Measurements from ENCODE around the gene LRP1B. TPM values are rescaled to one million over a fixed set of nuclear protein-coding genes. Genes with fewer than 3 reads are reported as not detected.

The LRP1B gene
- total and polyA plus RNA-seq, 4 donors, result 0.01 to 0.84 (median 0.17) TPM

- Histone ChIP-seq H3K4me1 (ENCODE audit: control insufficient read depth in 4 of 4, insufficient read depth in 4 of 4, low read length in 3 of 4) (no peaks in the 10 kb centered on the region), H3K36me3 (ENCODE audit: control insufficient read depth in 4 of 4, insufficient read depth in 3 of 4, low read depth in 1 of 4, low read length in 3 of 4) (no peaks in the 10 kb centered on the region), H3K9ac (ENCODE audit: low read depth in 1 of 2, low read length in 2 of 2) (no peak overlapping the region), H3K27ac (ENCODE audit: low read depth in 1 of 2, low read length in 2 of 2) (no peak overlapping the region), H3K27me3 (ENCODE audit: control insufficient read depth in 4 of 4, insufficient read depth in 4 of 4, low read length in 3 of 4) (no peaks in the 10 kb centered on the region), H3K4me3 (ENCODE audit: low read depth in 1 of 3, low read length in 3 of 3) (no peak overlapping the region), H3K9me3 (ENCODE audit: control insufficient read depth in 4 of 4, low read length in 3 of 4) (no peaks in the 10 kb centered on the region)
- no peak for DNase-seq (ENCODE audit: low spot score)
- WGBS, result 79% methylated on average over 4 of the region's 4 CpGs
- no peak for TF ChIP-seq HNF4G (IDR thresholded peaks at IDR 0.05)
- no peak for TF ChIP-seq RAD21 (IDR thresholded peaks at IDR 0.05)
- no peak for TF ChIP-seq JUND (IDR thresholded peaks at IDR 0.05)
- no peak for TF ChIP-seq FOXA1 (IDR thresholded peaks at IDR 0.05)
- TF ChIP-seq RXRA (IDR thresholded peaks at IDR 0.05), result no peak
- no peak for TF ChIP-seq SP1 (IDR thresholded peaks at IDR 0.05)
- no peak for TF ChIP-seq TAF1 (conservative IDR thresholded peaks at IDR 0.05)
- TF ChIP-seq EGR1 (IDR thresholded peaks at IDR 0.05; ENCODE audit: low read depth in 2 of 2), result no peak
- TF ChIP-seq MAX (IDR thresholded peaks at IDR 0.05), result no peak
- no peak for TF ChIP-seq ZBTB33 (IDR thresholded peaks at IDR 0.05)
- no peak for TF ChIP-seq CTCF (IDR thresholded peaks at IDR 0.05; ENCODE audit: low read depth, low read length, missing input control)
- TF ChIP-seq ATF3 (IDR thresholded peaks at IDR 0.05), result no peak
- TF ChIP-seq HNF4A (conservative IDR thresholded peaks at IDR 0.05), result no peak
- TF ChIP-seq FOXA2 (IDR thresholded peaks at IDR 0.05), result no peak
- TF ChIP-seq REST (IDR thresholded peaks at IDR 0.05), result no peak
- TF ChIP-seq YY1 (IDR thresholded peaks at IDR 0.05), result no peak
- TF ChIP-seq GABPA (IDR thresholded peaks at IDR 0.05 in 1 of 2, conservative IDR thresholded peaks at IDR 0.05 in 1 of 2), result no peak
Observed at GRCh38 chr2:140893685-140894084, 1237.1 kb downstream of the LRP1B start.
